ENCODE measurements around the gene VCP. TPM values are rescaled to one million over a fixed set of nuclear protein-coding genes. Genes with fewer than 3 reads are reported as not detected.

VCP gene
- total and polyA plus RNA-seq, 9 of the 15 experiments (the other 6 are each of a cell fraction or from before 2014, with no cell fraction given) = 7.1 to 257 (median 199) TPM

GRCh38 chr9:35102769-35103659 is 30.6 kb upstream of the VCP start, which contains the start of gene STOML2 (continued):
- no peak for TF ChIP-seq FOXO4 (CRISPR knock-in tag; IDR thresholded peaks at IDR 0.05)
- no peak for TF ChIP-seq MAFK (IDR thresholded peaks at IDR 0.05; ENCODE audit: low read length)
- no peak for TF ChIP-seq TFE3 (CRISPR knock-in tag; IDR thresholded peaks at IDR 0.05)
- TF ChIP-seq CAMTA2 (CRISPR knock-in tag; conservative IDR thresholded peaks at IDR 0.05) = no peak
- no peak for TF ChIP-seq ZKSCAN3 (CRISPR knock-in tag; IDR thresholded peaks at IDR 0.05)
- no peak for TF ChIP-seq SMC3 (conservative IDR thresholded peaks at IDR 0.05; ENCODE audit: insufficient read depth, low read depth, low read length)
- TF ChIP-seq OTX1 (CRISPR knock-in tag; IDR thresholded peaks at IDR 0.05) = no peak
- TF ChIP-seq ZNF696 (CRISPR knock-in tag; conservative IDR thresholded peaks at IDR 0.05) = no peak
- TF ChIP-seq ZNF583 (CRISPR knock-in tag; IDR thresholded peaks at IDR 0.05) = no peak
- no peak for TF ChIP-seq THRA (IDR thresholded peaks at IDR 0.05)
- no peak for TF ChIP-seq PREB (CRISPR knock-in tag; IDR thresholded peaks at IDR 0.05)
- TF ChIP-seq GMEB1 (CRISPR knock-in tag; IDR thresholded peaks at IDR 0.05) = peak; percentile 25; the same call in 1 of the 2 replicates
- TF ChIP-seq ZBTB34 (CRISPR knock-in tag; IDR thresholded peaks at IDR 0.05) = no peak
- TF ChIP-seq ZNF512 (tag; IDR thresholded peaks at IDR 0.05) = no peak
- TF ChIP-seq MED1 (CRISPR knock-in tag; IDR thresholded peaks at IDR 0.05; ENCODE audit: borderline replicate concordance) = no peak
- peak; percentile 98 for TF ChIP-seq GABPA (tag; conservative IDR thresholded peaks at IDR 0.05; ENCODE audit: low read depth)
- no peak for TF ChIP-seq TBL1XR1 (IDR thresholded peaks at IDR 0.05; ENCODE audit: low read length in 2 of 2)

Data from K562 (cell line).